Mesothelial cell of epicardium (in vitro differentiated cells): ENCODE measurements around the gene BRAT1. TPM values are rescaled to one million over a fixed set of nuclear protein-coding genes. Genes with fewer than 3 reads are reported as not detected.

Experiments used
- DNase-seq, 2 experiments: peaks; one replicate each; pipeline ENCODE4 v3.0.0; 2021; ENCODE audit warnings: low spot score in 2 of 2; ENCODE audit not compliant: unreplicated experiment in 2 of 2
- H3K27ac Mint-ChIP-seq: 2 replicates; pipeline ENCODE4 v1.8.0; 2021; ENCODE audit warnings: mixed read lengths
- H3K27me3 Mint-ChIP-seq: 2 replicates; pipeline ENCODE4 v1.8.0; 2021; ENCODE audit warnings: low read depth, mixed read lengths
- H3K36me3 Mint-ChIP-seq: 2 replicates; pipeline ENCODE4 v1.8.0; 2021; ENCODE audit warnings: mixed read lengths
- H3K4me1 Mint-ChIP-seq: 2 replicates; pipeline ENCODE4 v1.8.0; 2021; ENCODE audit warnings: mixed read lengths
- H3K4me3 Mint-ChIP-seq: 2 replicates; pipeline ENCODE4 v1.8.0; 2021; ENCODE audit warnings: mild to moderate bottlenecking, moderate library complexity, mixed read lengths
- H3K9me3 Mint-ChIP-seq: 2 replicates; pipeline ENCODE4 v1.8.0; 2021; ENCODE audit warnings: mixed read lengths
- CTCF ChIP-seq: fragments of 200-600 bp; sonication (generic); IDR thresholded peaks from one replicate; pipeline ENCODE4 v1.5.0; 2021; ENCODE audit warnings: antibody characterized with exemption; ENCODE audit not compliant: unreplicated experiment
- total RNA-seq: library from RNA; stranded (reverse); gene quantifications from 3 replicates; pipeline ENCODE4 v1.2.1, GENCODE V29; 2021

BRAT1 gene
- total RNA-seq, 1 donor from 2014 or later, result 47.6 TPM

GRCh38 chr7:2520131-2520760 is 35.1 kb downstream of the BRAT1 start:
- H3K4me3 Mint-ChIP-seq, result peak overlapping the region; percentile 86
- H3K4me1 Mint-ChIP-seq, result peaks cover 57% of the 10 kb centered on the region
- peaks cover 23% of the 10 kb centered on the region for H3K27me3 Mint-ChIP-seq
- no peak for TF ChIP-seq CTCF
- no peak for DNase-seq
- no peaks in the 10 kb centered on the region for H3K36me3 Mint-ChIP-seq
- peak overlapping the region; percentile 73 for H3K27ac Mint-ChIP-seq
- no peaks in the 10 kb centered on the region for H3K9me3 Mint-ChIP-seq

- Mint-ChIP-seq H3K9me3 (no peaks in the 10 kb centered on the region), H3K36me3 (no peaks in the 10 kb centered on the region), H3K4me1 (peaks cover 57% of the 10 kb centered on the region), H3K4me3 (peak within 1 kb of the TSS; percentile 86), H3K27ac (peak within 1 kb of the TSS; percentile 73), H3K27me3 (peaks cover 23% of the 10 kb centered on the region)
- no peak for TF ChIP-seq CTCF
- peak; percentile 78 to 85 for DNase-seq
Observed at GRCh38 chr7:2519119-2519930, 36.0 kb downstream of the BRAT1 start, which contains the start of gene LFNG. Gene LFNG, plus strand, starts transcription at chr7:2519774. Its CDS starts 88 bp downstream, at chr7:2519862.

- peak overlapping the region; percentile 58 for H3K4me3 Mint-ChIP-seq
- H3K9me3 Mint-ChIP-seq, result no peaks in the 10 kb centered on the region
- H3K4me1 Mint-ChIP-seq, result peaks cover 55% of the 10 kb centered on the region
- peaks cover 23% of the 10 kb centered on the region for H3K27me3 Mint-ChIP-seq
- H3K27ac Mint-ChIP-seq, result no peak overlapping the region
- no peaks in the 10 kb centered on the region for H3K36me3 Mint-ChIP-seq
- DNase-seq, result no peak
- no peak for TF ChIP-seq CTCF
Observed at GRCh38 chr7:2518737-2519118, 36.6 kb downstream of the BRAT1 start.

- H3K4me1 Mint-ChIP-seq, result peaks cover 47% of the 10 kb centered on the region
- TF ChIP-seq CTCF, result no peak
- H3K36me3 Mint-ChIP-seq, result no peaks in the 10 kb centered on the region
- H3K4me3 Mint-ChIP-seq, result peak overlapping the region; percentile 55
- peak overlapping the region; percentile 84 for H3K27ac Mint-ChIP-seq
- peaks cover 20% of the 10 kb centered on the region for H3K27me3 Mint-ChIP-seq
- no peak for DNase-seq
- no peaks in the 10 kb centered on the region for H3K9me3 Mint-ChIP-seq
Observed at GRCh38 chr7:2517678-2518507, 37.4 kb downstream of the BRAT1 start.

GRCh38 chr7:2517026-2517425 is 38.3 kb downstream of the BRAT1 start:
- DNase-seq, result no peak
- H3K36me3 Mint-ChIP-seq, result no peaks in the 10 kb centered on the region
- peak overlapping the region; percentile 56 for H3K27ac Mint-ChIP-seq
- no peak overlapping the region for H3K4me3 Mint-ChIP-seq
- H3K9me3 Mint-ChIP-seq, result no peaks in the 10 kb centered on the region
- peaks cover 42% of the 10 kb centered on the region for H3K4me1 Mint-ChIP-seq
- H3K27me3 Mint-ChIP-seq, result peaks cover 18% of the 10 kb centered on the region
- TF ChIP-seq CTCF, result no peak
